NCI-H524 (cell line): ENCODE results near the gene SLC30A2.
A peak's percentile ranks its signal among the peaks of the same experiment; 100 is the strongest.

Source experiments
- DNase-seq, 2 experiments: peaks; one replicate each; lab custom pipeline; 2025; lab: John Stamatoyannopoulos, UW

The SLC30A2 gene

GRCh38 chr1:26022404-26022779, 23.5 kb downstream of the SLC30A2 start:
- no peak for DNase-seq

DNA sequence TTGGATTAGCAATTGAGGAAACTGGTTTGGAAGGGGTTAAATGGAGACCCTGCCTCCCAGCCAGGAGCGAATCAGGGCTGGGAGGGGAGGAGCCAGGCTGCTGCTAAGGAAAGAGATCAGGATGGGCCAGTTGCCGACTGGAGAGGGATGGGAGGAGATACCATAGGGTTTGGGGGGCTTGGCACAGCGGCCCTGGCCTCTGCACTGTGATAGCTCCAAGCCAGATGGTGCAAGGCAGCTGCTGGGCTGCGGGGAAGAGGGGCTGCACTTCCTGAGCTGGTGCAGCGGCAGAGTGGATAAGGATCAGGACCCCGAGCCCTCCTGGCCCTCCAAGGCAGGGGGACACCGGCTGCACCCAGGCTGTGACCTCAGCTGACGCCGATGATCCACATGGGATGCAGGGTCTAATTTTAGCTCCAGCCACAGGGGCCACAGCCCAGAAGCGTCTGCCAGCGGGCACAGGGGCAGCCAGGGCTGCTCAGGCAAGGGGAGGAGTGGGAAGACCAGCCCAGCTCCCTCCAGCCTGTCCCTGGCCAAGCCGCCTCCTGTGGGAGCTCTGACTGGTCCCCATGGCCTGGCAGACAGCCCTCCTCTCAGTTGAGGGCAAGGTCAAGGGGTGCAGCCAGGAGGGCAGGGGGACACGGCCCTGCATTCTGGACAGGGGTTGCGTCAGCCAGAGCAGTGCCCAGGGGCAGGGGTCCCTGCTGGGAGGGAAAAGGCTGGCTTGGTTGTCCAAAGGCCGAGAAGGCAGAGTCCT, 24.1 kb downstream of the SLC30A2 start, which contains the start of gene EXTL1:
Gene EXTL1 (plus strand): TSS at position 129 of the 757 bp plus-strand sequence. CDS start 872 bp downstream, outside the sequence.
- DNase-seq: peak; percentile 50 to 70

GRCh38 chr1:26020941-26021646, 24.8 kb downstream of the SLC30A2 start:
- DNase-seq: no peak

DNA sequence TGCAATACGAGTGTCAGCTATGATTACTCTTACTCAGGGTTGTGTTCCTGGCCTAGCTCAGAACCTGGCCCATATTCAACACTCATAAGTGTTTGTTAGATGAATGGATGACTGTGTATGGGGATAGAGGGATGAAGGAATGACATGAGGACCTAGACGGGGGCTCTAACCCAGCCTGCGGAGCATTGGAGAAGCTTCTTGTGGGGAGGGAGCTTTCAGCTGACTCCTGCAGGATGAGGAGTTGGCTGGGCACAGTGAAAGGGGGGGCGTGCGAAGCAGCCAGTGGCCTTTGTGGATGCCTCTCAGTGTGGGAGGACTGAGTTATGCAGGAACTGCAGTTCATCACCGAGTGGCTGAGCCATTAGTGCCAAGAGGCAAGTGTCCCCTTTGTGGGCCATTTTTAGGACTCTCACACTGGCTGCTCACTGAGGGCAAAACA, 25.6 kb downstream of the SLC30A2 start:
- no peak for DNase-seq

GRCh38 chr1:26019641-26020315, 26.1 kb downstream of the SLC30A2 start:
- no peak for DNase-seq

DNA sequence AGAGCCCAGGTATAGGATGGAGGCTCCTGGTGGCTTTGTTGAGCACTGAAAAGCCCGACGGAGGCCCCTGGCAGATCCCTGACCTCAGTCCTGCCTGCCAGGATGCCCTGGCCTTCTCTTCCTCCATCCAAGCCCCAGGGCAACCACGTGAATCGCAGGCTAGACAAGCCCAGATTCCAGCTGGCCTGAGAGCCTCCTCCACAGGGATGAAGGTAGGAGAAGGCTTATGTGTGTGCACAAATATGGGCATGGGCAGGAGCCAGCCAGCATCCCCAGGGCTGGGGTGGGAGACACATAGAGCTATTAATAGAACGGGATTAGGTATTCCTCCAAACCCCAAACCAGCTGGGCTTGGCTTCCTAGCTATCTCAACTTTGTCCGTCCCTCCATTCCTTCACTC, 28.3 kb downstream of the SLC30A2 start:
- peak in 1 of 2 experiments; percentile 50 for DNase-seq

GRCh38 chr1:26016953-26017545, 28.9 kb downstream of the SLC30A2 start:
- DNase-seq: peak in 1 of 2 experiments; percentile 28

DNA sequence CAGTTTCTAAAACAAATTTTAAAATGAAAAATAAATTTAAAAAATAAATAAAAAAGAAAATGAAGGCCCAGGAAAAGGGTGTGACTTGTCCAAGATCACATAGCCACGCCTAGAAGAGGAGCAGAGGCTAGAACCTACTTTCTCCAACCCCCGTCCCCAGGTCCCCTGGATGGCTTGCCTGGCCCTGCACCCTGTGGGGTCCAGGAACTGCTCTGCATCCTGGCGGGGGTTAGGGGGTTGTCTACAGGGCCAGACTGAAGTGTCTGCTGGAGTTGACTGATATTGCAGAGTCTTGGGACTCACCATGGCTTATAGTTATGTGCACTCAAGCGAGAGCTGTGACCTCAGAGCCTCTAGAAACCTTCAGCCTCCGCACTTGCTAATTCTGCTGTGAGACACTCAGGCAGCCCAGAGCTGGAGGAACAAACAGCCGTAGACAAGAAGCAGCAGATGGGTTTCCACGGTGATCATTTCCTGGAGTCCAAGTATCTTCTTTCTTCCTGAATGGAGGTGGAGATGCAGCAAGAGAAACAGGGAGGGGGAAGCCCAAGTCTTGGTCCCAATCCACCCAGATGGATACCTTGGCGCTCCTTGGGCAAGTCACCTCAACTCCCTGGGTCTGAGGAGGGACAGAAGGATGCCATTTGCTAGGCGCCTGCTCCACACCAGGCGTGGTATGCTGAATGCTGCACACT, 29.5 kb downstream of the SLC30A2 start:
- peak; percentile 37 to 83 for DNase-seq

DNA sequence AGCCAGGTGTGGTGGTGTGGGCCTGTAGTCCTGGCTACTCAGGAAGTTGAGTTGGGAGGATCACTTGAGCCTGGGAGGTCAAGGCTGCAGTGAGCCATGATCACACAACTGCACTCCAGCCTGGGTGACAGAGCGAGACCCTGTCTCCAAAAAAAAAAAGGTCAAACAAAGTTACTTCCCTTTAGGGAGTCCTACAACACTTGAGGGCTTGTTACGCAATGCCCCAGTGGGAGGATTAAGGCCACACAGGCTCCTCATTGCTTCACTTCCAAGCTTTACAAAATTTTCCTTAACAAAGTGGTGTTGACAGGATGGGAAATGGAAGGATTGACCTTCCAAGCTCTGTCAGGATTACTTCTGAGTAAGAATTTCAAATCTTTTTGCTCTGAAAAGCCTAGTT, 30.6 kb downstream of the SLC30A2 start:
- DNase-seq: no peak

GRCh38 chr1:26014179-26014578, 31.7 kb downstream of the SLC30A2 start:
- no peak for DNase-seq

GRCh38 chr1:26012864-26013263, 33.1 kb downstream of the SLC30A2 start:
- DNase-seq: no peak

DNA sequence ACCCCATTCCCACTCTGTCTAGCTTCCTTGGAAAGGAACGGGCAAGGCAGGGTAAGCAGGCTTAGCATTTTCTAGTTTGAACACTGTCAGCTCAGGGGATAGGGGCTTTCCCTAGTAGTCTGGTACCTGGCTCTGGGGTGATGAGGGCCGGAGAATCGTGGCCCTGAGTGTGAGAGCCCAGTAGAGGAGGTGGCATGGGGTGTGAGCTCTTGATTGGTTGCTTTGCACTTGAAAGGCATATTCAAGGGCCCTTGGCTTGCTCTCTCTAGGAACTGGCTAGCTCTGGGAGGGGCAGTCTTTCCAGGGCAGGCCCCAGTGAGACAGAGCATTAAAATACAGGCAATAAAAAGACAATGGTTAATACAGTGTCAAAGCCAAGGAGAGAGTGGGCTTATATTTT, 35.1 kb downstream of the SLC30A2 start:
- DNase-seq: no peak

DNA sequence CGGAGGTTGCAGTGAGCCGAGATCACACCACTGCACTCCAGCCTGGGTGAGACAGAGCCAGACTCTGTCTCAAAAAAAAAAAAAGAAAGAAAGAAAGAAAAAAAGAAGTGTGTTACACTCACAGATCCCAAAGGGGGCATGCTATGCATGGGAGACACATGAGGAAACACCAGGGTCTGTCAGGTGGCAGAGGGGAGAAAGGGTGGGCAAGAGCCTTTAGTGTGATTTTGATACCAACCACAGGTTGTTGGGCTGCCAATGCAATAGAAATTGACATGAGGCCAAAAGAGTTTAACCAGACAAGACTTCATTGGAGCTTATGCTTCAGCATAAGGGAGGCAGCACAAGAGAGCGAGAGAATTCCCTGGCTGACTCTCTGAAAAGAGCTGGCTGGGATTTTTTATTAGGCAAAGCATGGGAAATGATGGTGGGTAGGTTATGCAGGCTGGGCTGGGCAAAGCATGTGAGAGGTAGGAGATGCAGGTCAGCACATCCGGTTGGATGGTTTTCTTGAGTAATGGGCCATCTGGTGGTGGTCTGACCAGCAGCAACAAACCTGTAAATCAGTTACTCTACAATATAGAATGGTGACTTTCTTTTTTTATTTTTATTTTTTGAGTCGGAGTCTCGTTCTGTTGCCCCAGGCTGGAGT, 36.0 kb downstream of the SLC30A2 start:
- peak in 1 of 2 experiments; percentile 64 for DNase-seq

- DNase-seq: no peak
Measured at GRCh38 chr1:26006710-26007109, 39.2 kb downstream of the SLC30A2 start.

- DNase-seq: no peak
Measured at GRCh38 chr1:26005434-26006105, 40.3 kb downstream of the SLC30A2 start.

DNA sequence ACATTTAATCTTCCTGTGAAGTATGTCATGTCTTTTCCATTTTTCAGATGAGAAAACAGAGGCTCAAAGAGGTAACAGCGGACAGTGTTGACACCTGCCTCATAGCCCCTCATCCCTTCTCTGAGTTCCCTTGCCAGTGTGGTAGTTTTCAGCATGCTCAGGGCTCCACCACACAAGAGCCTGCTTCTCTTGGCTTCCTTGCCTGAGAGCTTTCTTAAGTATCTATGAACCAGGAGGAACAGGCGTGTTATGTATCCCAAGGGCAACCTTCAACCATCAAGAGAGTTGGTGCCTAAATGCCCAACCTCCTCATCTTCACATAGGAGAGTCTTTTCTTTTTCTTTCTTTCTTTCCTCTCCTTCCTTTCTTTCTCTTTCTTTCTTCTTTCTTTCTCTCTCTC, 42.2 kb downstream of the SLC30A2 start:
- no peak for DNase-seq

GRCh38 chr1:26003262-26003661, 42.7 kb downstream of the SLC30A2 start:
- DNase-seq: no peak

- DNase-seq: peak in 1 of 2 experiments; percentile 24
Measured at GRCh38 chr1:25999041-25999800, 46.7 kb downstream of the SLC30A2 start.

- peak; percentile 97 to 99 for DNase-seq
Measured at GRCh38 chr1:25997828-25998761, 47.8 kb downstream of the SLC30A2 start, which contains the start of gene PAFAH2. TSS of gene PAFAH2 (minus strand) at chr1:25998063. CDS start at chr1:25990816, 7,247 bp downstream.
